ENCODE results near the gene CDH3. TPM values are rescaled to one million over a fixed set of nuclear protein-coding genes. Genes with fewer than 3 reads are reported as not detected.

The CDH3 gene
- total and polyA plus RNA-seq, 2 of the 13 experiments (the other 11 are each of a cell fraction or from before 2014, with no cell fraction given), result 0.11 TPM; not detected in 1

DNA sequence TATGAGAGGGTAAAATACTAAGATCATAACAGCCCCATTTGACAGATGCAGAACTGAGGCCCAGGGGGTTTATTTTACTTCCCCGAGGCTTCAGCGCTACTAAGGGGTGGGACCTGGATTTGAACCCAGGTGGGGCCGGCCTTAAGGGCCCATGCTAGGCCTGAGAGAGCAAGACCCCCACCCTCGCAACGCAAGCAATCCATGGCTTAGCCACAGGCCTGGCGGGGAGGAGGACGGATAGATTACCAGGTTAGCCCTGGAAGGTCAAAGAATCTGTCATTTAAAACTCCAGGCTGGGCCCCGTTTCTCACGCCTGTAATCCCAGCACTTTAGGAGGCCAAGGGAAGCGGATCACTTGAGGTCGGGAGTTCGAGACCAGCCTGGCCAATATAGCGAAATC lies 1.9 kb upstream of the CDH3 start:
- CTCF ChIA-PET (ENCODE audit: low intra/inter-chr PET ratio, low total read pairs), result no interaction called here
- H3K27me3 ChIP-seq (ENCODE audit: control insufficient read depth in 1 of 2, insufficient read depth in 2 of 2, low read length in 2 of 2), result peaks cover 15 to 58% of the 10 kb centered on the region in 2 experiments
- TF ChIP-seq ZNF644 (CRISPR knock-in tag; IDR thresholded peaks at IDR 0.05; ENCODE audit: low read depth), result no peak
- TF ChIP-seq, protein P1, sequence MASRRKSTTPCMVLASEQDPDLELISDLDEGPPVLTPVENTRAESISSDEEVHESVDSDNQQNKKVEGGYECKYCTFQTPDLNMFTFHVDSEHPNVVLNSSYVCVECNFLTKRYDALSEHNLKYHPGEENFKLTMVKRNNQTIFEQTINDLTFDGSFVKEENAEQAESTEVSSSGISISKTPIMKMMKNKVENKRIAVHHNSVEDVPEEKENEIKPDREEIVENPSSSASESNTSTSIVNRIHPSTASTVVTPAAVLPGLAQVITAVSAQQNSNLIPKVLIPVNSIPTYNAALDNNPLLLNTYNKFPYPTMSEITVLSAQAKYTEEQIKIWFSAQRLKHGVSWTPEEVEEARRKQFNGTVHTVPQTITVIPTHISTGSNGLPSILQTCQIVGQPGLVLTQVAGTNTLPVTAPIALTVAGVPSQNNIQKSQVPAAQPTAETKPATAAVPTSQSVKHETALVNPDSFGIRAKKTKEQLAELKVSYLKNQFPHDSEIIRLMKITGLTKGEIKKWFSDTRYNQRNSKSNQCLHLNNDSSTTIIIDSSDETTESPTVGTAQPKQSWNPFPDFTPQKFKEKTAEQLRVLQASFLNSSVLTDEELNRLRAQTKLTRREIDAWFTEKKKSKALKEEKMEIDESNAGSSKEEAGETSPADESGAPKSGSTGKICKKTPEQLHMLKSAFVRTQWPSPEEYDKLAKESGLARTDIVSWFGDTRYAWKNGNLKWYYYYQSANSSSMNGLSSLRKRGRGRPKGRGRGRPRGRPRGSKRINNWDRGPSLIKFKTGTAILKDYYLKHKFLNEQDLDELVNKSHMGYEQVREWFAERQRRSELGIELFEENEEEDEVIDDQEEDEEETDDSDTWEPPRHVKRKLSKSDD (CRISPR knock-in tag; IDR thresholded peaks at IDR 0.05; ENCODE audit: low read depth), result no peak
- ATAC-seq (no peak), DNase-seq (ENCODE audit: low spot score) (no peak), FAIRE-seq (no peak)
- in situ Hi-C loops (cut with HindIII; ENCODE audit: extremely low pct_ligation_motif_present, low pct_unique_long_range_greater_than_20kb), result no loop called here
- H3K79me2 ChIP-seq (ENCODE audit: insufficient read depth, low read length), result no peaks in the 10 kb centered on the region
- no peaks in the 10 kb centered on the region for H3K9me3 ChIP-seq (ENCODE audit: low read length)
- no peaks in the 10 kb centered on the region; the same call in 1 of the 2 replicates for H4K20me1 ChIP-seq (ENCODE audit: insufficient read depth, low read length)
- no peak overlapping the region for H3K27ac ChIP-seq (ENCODE audit: extremely low read length, insufficient read depth, low read length)
- H2AFZ ChIP-seq (ENCODE audit: low read length), result no peak overlapping the region
- POLR2A ChIA-PET, result no interaction called here
- no peak overlapping the region for H3K9ac ChIP-seq (ENCODE audit: insufficient read depth, low read depth, low read length)
- H3K36me3 ChIP-seq (replicated peaks in 1 of 2; ENCODE audit: control insufficient read depth in 1 of 2, insufficient read depth in 2 of 2, low read length in 2 of 2), result no peaks in the 10 kb centered on the region
- no peak overlapping the region for H3K4me2 ChIP-seq (ENCODE audit: low read depth, low read length)
- H3K4me1 ChIP-seq (ENCODE audit: insufficient read depth, low read length), result peaks cover 24% of the 10 kb centered on the region
- no peak overlapping the region for H3K4me3 ChIP-seq (replicated peaks in 1 of 3; ENCODE audit: insufficient read depth in 1 of 3, low read depth in 2 of 3, low read length in 3 of 3)
- intact Hi-C loops (cut with micrococcal nuclease; ENCODE audit: unreplicated experiment), result no loop called here
- 81% methylated on average over 13 of the region's 13 CpGs for WGBS (ENCODE audit: low lambda C conversion rate)
- no TSS peak for BruUV-seq (replicated peaks)

DNA sequence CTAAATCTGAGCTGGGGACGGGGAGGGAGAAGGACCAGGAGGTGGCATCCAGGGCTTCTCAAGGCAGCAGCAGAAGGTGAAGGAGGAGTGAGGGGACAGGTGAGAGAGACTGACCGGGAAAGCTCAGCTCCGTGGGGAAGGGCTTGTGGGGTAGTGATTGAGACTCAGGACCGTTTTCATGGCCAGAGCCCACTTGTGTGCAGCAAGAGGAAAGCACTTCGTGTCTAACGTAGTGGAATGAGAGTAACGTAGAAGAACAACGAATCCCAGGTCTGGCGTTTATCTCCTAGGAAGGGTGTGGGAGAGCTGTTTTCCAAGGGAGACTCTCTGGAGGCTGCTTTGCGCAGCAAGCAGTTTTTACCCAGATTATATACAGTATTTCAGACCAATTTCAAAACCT lies 1.3 kb upstream of the CDH3 start:
- H3K4me3 ChIP-seq (replicated peaks in 1 of 3; ENCODE audit: insufficient read depth in 1 of 3, low read depth in 2 of 3, low read length in 3 of 3), result no peak overlapping the region
- H3K79me2 ChIP-seq (ENCODE audit: insufficient read depth, low read length), result no peaks in the 10 kb centered on the region
- no peak overlapping the region for H3K27ac ChIP-seq (ENCODE audit: extremely low read length, insufficient read depth, low read length)
- H3K4me1 ChIP-seq (ENCODE audit: insufficient read depth, low read length), result peaks cover 24% of the 10 kb centered on the region
- ChIA-PET CTCF (ENCODE audit: low intra/inter-chr PET ratio, low total read pairs) (no interaction called here), POLR2A (no interaction called here)
- no peaks in the 10 kb centered on the region for H3K9me3 ChIP-seq (ENCODE audit: low read length)
- peaks cover 15 to 62% of the 10 kb centered on the region in 2 experiments for H3K27me3 ChIP-seq (ENCODE audit: control insufficient read depth in 1 of 2, insufficient read depth in 2 of 2, low read length in 2 of 2)
- 33% methylated on average over 10 of the region's 10 CpGs for WGBS (ENCODE audit: low lambda C conversion rate)
- in situ Hi-C loops (cut with HindIII; ENCODE audit: extremely low pct_ligation_motif_present, low pct_unique_long_range_greater_than_20kb) (no loop called here), intact Hi-C loops (cut with micrococcal nuclease; ENCODE audit: unreplicated experiment) (no loop called here)
- ATAC-seq (no peak), DNase-seq (ENCODE audit: low spot score) (no peak), FAIRE-seq (no peak)
- H3K9ac ChIP-seq (ENCODE audit: insufficient read depth, low read depth, low read length), result no peak overlapping the region
- H3K36me3 ChIP-seq (replicated peaks in 1 of 2; ENCODE audit: control insufficient read depth in 1 of 2, insufficient read depth in 2 of 2, low read length in 2 of 2), result no peaks in the 10 kb centered on the region
- H4K20me1 ChIP-seq (ENCODE audit: insufficient read depth, low read length), result no peaks in the 10 kb centered on the region; the same call in 1 of the 2 replicates
- no peak overlapping the region for H2AFZ ChIP-seq (ENCODE audit: low read length)
- no TSS peak for BruUV-seq (replicated peaks)
- no peak overlapping the region for H3K4me2 ChIP-seq (ENCODE audit: low read depth, low read length)
- TF ChIP-seq MZF1 (CRISPR knock-in tag; IDR thresholded peaks at IDR 0.05; ENCODE audit: borderline replicate concordance) (no peak), RBFOX2 (IDR thresholded peaks at IDR 0.05; ENCODE audit: low read depth, low read length) (no peak), CHD4 (IDR thresholded peaks at IDR 0.05; ENCODE audit: borderline replicate concordance, low read length) (no peak), ZKSCAN5 (CRISPR knock-in tag; IDR thresholded peaks at IDR 0.05) (no peak), ZNF816 (CRISPR knock-in tag; IDR thresholded peaks at IDR 0.05; ENCODE audit: borderline replicate concordance) (no peak), HNRNPL (IDR thresholded peaks at IDR 0.05; ENCODE audit: low read depth, low read length) (no peak)
- TF ChIP-seq, protein P2, sequence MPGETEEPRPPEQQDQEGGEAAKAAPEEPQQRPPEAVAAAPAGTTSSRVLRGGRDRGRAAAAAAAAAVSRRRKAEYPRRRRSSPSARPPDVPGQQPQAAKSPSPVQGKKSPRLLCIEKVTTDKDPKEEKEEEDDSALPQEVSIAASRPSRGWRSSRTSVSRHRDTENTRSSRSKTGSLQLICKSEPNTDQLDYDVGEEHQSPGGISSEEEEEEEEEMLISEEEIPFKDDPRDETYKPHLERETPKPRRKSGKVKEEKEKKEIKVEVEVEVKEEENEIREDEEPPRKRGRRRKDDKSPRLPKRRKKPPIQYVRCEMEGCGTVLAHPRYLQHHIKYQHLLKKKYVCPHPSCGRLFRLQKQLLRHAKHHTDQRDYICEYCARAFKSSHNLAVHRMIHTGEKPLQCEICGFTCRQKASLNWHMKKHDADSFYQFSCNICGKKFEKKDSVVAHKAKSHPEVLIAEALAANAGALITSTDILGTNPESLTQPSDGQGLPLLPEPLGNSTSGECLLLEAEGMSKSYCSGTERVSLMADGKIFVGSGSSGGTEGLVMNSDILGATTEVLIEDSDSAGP (CRISPR knock-in tag; IDR thresholded peaks at IDR 0.05; ENCODE audit: borderline replicate concordance), result no peak
- TF ChIP-seq, protein P3, sequence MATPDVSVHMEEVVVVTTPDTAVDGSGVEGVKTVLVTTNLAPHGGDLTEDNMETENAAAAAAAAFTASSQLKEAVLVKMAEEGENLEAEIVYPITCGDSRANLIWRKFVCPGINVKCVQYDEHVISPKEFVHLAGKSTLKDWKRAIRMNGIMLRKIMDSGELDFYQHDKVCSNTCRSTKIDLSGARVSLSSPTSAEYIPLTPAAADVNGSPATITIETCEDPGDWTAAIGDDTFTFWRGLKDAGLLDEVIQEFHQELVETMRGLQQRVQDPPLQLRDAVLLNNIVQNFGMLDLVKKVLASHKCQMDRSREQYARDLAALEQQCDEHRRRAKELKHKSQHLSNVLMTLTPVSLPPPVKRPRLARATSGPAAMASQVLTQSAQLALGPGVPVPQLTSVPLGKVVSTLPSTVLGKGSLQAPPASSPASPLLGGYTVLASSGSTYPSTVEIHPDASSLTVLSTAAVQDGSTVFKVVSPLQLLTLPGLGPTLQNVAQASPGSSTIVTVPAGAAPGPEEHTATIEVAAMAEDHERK (CRISPR knock-in tag; IDR thresholded peaks at IDR 0.05; ENCODE audit: low read depth), result no peak
- TF ChIP-seq, protein P4, sequence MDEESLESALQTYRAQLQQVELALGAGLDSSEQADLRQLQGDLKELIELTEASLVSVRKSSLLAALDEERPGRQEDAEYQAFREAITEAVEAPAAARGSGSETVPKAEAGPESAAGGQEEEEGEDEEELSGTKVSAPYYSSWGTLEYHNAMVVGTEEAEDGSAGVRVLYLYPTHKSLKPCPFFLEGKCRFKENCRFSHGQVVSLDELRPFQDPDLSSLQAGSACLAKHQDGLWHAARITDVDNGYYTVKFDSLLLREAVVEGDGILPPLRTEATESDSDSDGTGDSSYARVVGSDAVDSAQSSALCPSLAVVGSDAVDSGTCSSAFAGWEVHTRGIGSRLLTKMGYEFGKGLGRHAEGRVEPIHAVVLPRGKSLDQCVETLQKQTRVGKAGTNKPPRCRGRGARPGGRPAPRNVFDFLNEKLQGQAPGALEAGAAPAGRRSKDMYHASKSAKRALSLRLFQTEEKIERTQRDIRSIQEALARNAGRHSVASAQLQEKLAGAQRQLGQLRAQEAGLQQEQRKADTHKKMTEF (CRISPR knock-in tag; IDR thresholded peaks at IDR 0.05), result no peak
